H9 (cell line): Measurements from ENCODE around the gene CYP27A1. TPM values are rescaled to one million over a fixed set of nuclear protein-coding genes. Genes with fewer than 3 reads are reported as not detected.

Experiments used
- DNase-seq: peaks from one replicate; pipeline ENCODE4 v3.0.0-alpha.2; 2017
- H2AFZ ChIP-seq: one replicate; pipeline ENCODE4 v1.6.1; 2013; ENCODE audit warnings: mild to moderate bottlenecking, low read length, control low read depth, moderate library complexity
- H2AK5ac ChIP-seq: 2 replicates; pipeline ENCODE4 v1.6.1; 2013; ENCODE audit warnings: low read length, control low read depth, mixed read lengths; ENCODE audit not compliant: insufficient read length
- H2BK120ac ChIP-seq: one replicate; pipeline ENCODE4 v1.6.1; 2013; ENCODE audit warnings: low read depth, mild to moderate bottlenecking, low read length, control low read depth, inconsistent platforms; ENCODE audit not compliant: poor library complexity, severe bottlenecking
- H2BK12ac ChIP-seq: 2 replicates; pipeline ENCODE4 v1.6.1; 2013; ENCODE audit warnings: low read length, control low read depth, mixed read lengths, low read depth; ENCODE audit not compliant: insufficient read length
- H2BK15ac ChIP-seq: 2 replicates; pipeline ENCODE4 v1.6.1; 2013; ENCODE audit warnings: low read depth, low read length, control low read depth
- H2BK20ac ChIP-seq: one replicate; pipeline ENCODE4 v1.6.1; 2013; ENCODE audit warnings: low read depth, mild to moderate bottlenecking, low read length, control low read depth, inconsistent platforms; ENCODE audit not compliant: poor library complexity, severe bottlenecking
- H2BK5ac ChIP-seq: 2 replicates; pipeline ENCODE4 v1.6.1; 2013; ENCODE audit warnings: low read length, control low read depth, mixed read lengths; ENCODE audit not compliant: insufficient read length
- H3K14ac ChIP-seq: 2 replicates; pipeline ENCODE4 v1.6.1; 2013; ENCODE audit warnings: low read length, control low read depth; ENCODE audit not compliant: insufficient read depth
- H3K18ac ChIP-seq: 2 replicates; pipeline ENCODE4 v1.6.1; 2013; ENCODE audit warnings: low read depth, mild to moderate bottlenecking, mixed read lengths, low read length, control low read depth; ENCODE audit not compliant: insufficient read length
- H3K23ac ChIP-seq: 2 replicates; pipeline ENCODE4 v1.6.1; 2013; ENCODE audit warnings: low read length, control low read depth, mixed read lengths, low read depth; ENCODE audit not compliant: insufficient read length
- H3K23me2 ChIP-seq: 2 replicates; pipeline ENCODE4 v1.6.1; 2013; ENCODE audit warnings: low read depth, mild to moderate bottlenecking, mixed read lengths, low read length, control low read depth; ENCODE audit not compliant: insufficient read length, poor library complexity, severe bottlenecking
- H3K27ac ChIP-seq: 2 replicates; pipeline ENCODE4 v1.5.1; 2013; ENCODE audit warnings: low read length, control low read depth, mixed read lengths, low read depth; ENCODE audit not compliant: insufficient read length
- H3K27me3 ChIP-seq: 2 replicates; pipeline ENCODE4 v1.6.1; 2013; ENCODE audit warnings: low read length, control low read depth, inconsistent platforms; ENCODE audit not compliant: insufficient read depth
- H3K4ac ChIP-seq: 2 replicates; pipeline ENCODE4 v1.6.1; 2013; ENCODE audit warnings: low read depth, mild to moderate bottlenecking, control low read depth, inconsistent platforms, low read length, moderate library complexity
- H3K4me1 ChIP-seq: 2 replicates; pipeline ENCODE4 v1.6.1; 2013; ENCODE audit warnings: low read length, control low read depth, inconsistent platforms; ENCODE audit not compliant: insufficient read depth
- H3K4me2 ChIP-seq: 2 replicates; pipeline ENCODE4 v1.6.1; 2013; ENCODE audit warnings: low read length, control low read depth, mixed read lengths; ENCODE audit not compliant: insufficient read length, insufficient read depth
- H3K56ac ChIP-seq: 2 replicates; pipeline ENCODE4 v1.6.1; 2013; ENCODE audit warnings: low read depth, mild to moderate bottlenecking, mixed read lengths, low read length, control low read depth; ENCODE audit not compliant: insufficient read length
- H3K79me1 ChIP-seq: 2 replicates; pipeline ENCODE4 v1.6.1; 2013; ENCODE audit warnings: low read depth, mild to moderate bottlenecking, moderate library complexity, low read length, control low read depth, inconsistent platforms; ENCODE audit not compliant: insufficient read depth, poor library complexity, severe bottlenecking
- H3K79me2 ChIP-seq: 2 replicates; pipeline ENCODE4 v1.6.1; 2013; ENCODE audit warnings: low read length, control low read depth, inconsistent platforms; ENCODE audit not compliant: insufficient read depth
- H3K9ac ChIP-seq: 2 replicates; pipeline ENCODE4 v1.6.1; 2013; ENCODE audit warnings: low read length, control low read depth, mixed read lengths; ENCODE audit not compliant: insufficient read length; ENCODE audit errors: extremely low read depth
- H3K9me3 ChIP-seq: one replicate; pipeline ENCODE4 v1.6.1; 2013; ENCODE audit warnings: low read depth, low read length, inconsistent platforms; ENCODE audit not compliant: control insufficient read depth
- H3T11ph ChIP-seq: one replicate; pipeline ENCODE4 v1.6.1; 2013; ENCODE audit warnings: mild to moderate bottlenecking, low read length, control low read depth, inconsistent platforms
- H4K20me1 ChIP-seq: one replicate; pipeline ENCODE4 v1.6.1; 2013; ENCODE audit not compliant: control insufficient read depth, insufficient read length, insufficient read depth
- H4K5ac ChIP-seq: 2 replicates; pipeline ENCODE4 v1.6.1; 2013; ENCODE audit warnings: low read depth, mild to moderate bottlenecking, mixed read lengths, low read length, control low read depth; ENCODE audit not compliant: insufficient read length
- H4K8ac ChIP-seq: replicated peaks from 2 replicates; pipeline ENCODE4 v1.6.1; 2013; ENCODE audit warnings: low read length, control low read depth, mixed read lengths, low read depth; ENCODE audit not compliant: insufficient read length
- H4K91ac ChIP-seq: 2 replicates; pipeline ENCODE4 v1.6.1; 2013; ENCODE audit warnings: low read depth, mild to moderate bottlenecking, moderate library complexity, mixed read lengths, low read length, control low read depth; ENCODE audit not compliant: insufficient read length
- H3K27ac Mint-ChIP-seq, 3 experiments: 2 replicates in 2 of 3; 3 replicates in 1 of 3; pipeline ENCODE4 v1.8.0; 2020 to 2021; ENCODE audit warnings: mixed read lengths in 3 of 3, mild to moderate bottlenecking in 1 of 3, moderate library complexity in 1 of 3
- H3K27me3 Mint-ChIP-seq: 2 replicates; pipeline ENCODE4 v1.8.0; 2021; ENCODE audit warnings: low read depth, mild to moderate bottlenecking, moderate library complexity, mixed read lengths
- H3K36me3 Mint-ChIP-seq, 3 experiments: 2 replicates in 2 of 3; 3 replicates in 1 of 3; pipeline ENCODE4 v1.8.0; 2020 to 2021; ENCODE audit warnings: low read depth in 3 of 3, mixed read lengths in 3 of 3; ENCODE audit not compliant: insufficient read depth in 1 of 3
- H3K4me1 Mint-ChIP-seq, 2 experiments: 2 replicates each; pipeline ENCODE4 v1.8.0; 2020; ENCODE audit warnings: mixed read lengths in 2 of 2
- H3K4me3 Mint-ChIP-seq, 2 experiments: 2 replicates in 1 of 2; 3 replicates in 1 of 2; pipeline ENCODE4 v1.8.0; 2020 to 2021; ENCODE audit warnings: mild to moderate bottlenecking in 2 of 2, mixed read lengths in 2 of 2, moderate library complexity in 1 of 2
- H3K9me3 Mint-ChIP-seq, 2 experiments: 2 replicates in 1 of 2; 3 replicates in 1 of 2; pipeline ENCODE4 v1.8.0; 2020; ENCODE audit warnings: mild to moderate bottlenecking in 2 of 2, mixed read lengths in 2 of 2, moderate library complexity in 1 of 2
- CTCF ChIP-seq: fragments of 200-600 bp; sonication (generic); conservative IDR thresholded peaks from 3 replicates; pipeline ENCODE4 v1.8.0; 2021; ENCODE audit warnings: antibody characterized with exemption, mild to moderate bottlenecking
- WGBS: extraction: QIAGEN DNeasy Blood & Tissue Kit; methylation state at CpG from one replicate; pipeline ENCODE4 v1.1.7; 2013; ENCODE audit warnings: missing lambda C conversion rate, low lambda C conversion rate, mixed read lengths; ENCODE audit not compliant: insufficient read length; ENCODE audit errors: extremely low coverage; 5-methylcytosine and 5-hydroxymethylcytosine counted together
- total RNA-seq: library from RNA; stranded (reverse); gene quantifications from 2 replicates; pipeline ENCODE4 v1.2.1, GENCODE V29; 2021

CYP27A1 gene
- total RNA-seq, 1 experiment from 2014 or later, result 3.1 TPM

GRCh38 chr2:218792433-218792832 is 10.5 kb downstream of the CYP27A1 start:
- no peaks in the 10 kb centered on the region for H3K23me2 ChIP-seq
- H3K9me3 Mint-ChIP-seq, result no peaks in the 10 kb centered on the region
- no peak overlapping the region for H3T11ph ChIP-seq
- no peaks in the 10 kb centered on the region for H3K79me1 ChIP-seq
- H4K20me1 ChIP-seq, result no peaks in the 10 kb centered on the region
- H3K36me3 Mint-ChIP-seq, result no peaks in the 10 kb centered on the region
- H3K9me3 ChIP-seq, result no peaks in the 10 kb centered on the region
- WGBS, result no CpG with 5 or more reads among the region's 1 CpG
- no peaks in the 10 kb centered on the region for H3K79me2 ChIP-seq
- no peak overlapping the region for H2BK120ac ChIP-seq
- H3K23ac ChIP-seq, result no peak overlapping the region
- no peak overlapping the region for H3K56ac ChIP-seq
- H4K91ac ChIP-seq, result no peak overlapping the region
- no peak for TF ChIP-seq CTCF
- H2BK15ac ChIP-seq, result no peak overlapping the region
- no peak overlapping the region for H4K5ac ChIP-seq
- H3K27me3 ChIP-seq, result peaks cover 3% of the 10 kb centered on the region; the same call in 1 of the 2 replicates
- H3K27ac Mint-ChIP-seq, result no peak overlapping the region
- H3K4me1 Mint-ChIP-seq, result peaks cover 11 to 17% of the 10 kb centered on the region in 2 experiments
- H2AK5ac ChIP-seq, result no peak overlapping the region
- no peaks in the 10 kb centered on the region; the same call in none of the 2 replicates for H3K27me3 Mint-ChIP-seq
- H3K4me2 ChIP-seq, result no peak overlapping the region
- DNase-seq, result no peak
- no peak overlapping the region for H4K8ac ChIP-seq
- no peak overlapping the region for H2BK20ac ChIP-seq
- H2AFZ ChIP-seq, result no peak overlapping the region
- no peak overlapping the region for H3K14ac ChIP-seq
- H3K27ac ChIP-seq, result no peak overlapping the region
- no peaks in the 10 kb centered on the region for H3K4me1 ChIP-seq
- no peak overlapping the region for H2BK5ac ChIP-seq
- no peak overlapping the region for H3K4me3 Mint-ChIP-seq
- H2BK12ac ChIP-seq, result no peak overlapping the region
- H3K18ac ChIP-seq, result no peak overlapping the region
- no peak overlapping the region for H3K4ac ChIP-seq
- no peak overlapping the region for H3K9ac ChIP-seq
